Thyroid gland (tissue), 4 donors: ENCODE data around the gene ADORA2B. TPM values are rescaled to one million over a fixed set of nuclear protein-coding genes. Genes with fewer than 3 reads are reported as not detected.

Experiments
- DNase-seq, 2 donors: peaks; one replicate each; pipeline ENCODE4 v3.0.0-alpha.2; 2019
- H3K27ac ChIP-seq, 3 donors: fragments of 200-600 bp; sonication (generic); 1 replicate in 2 of 3; 2 replicates in 1 of 3; pipeline ENCODE4 v1.5.1; 2016 to 2019; ENCODE audit warnings: mild to moderate bottlenecking in 1 of 3, moderate library complexity in 1 of 3
- H3K27me3 ChIP-seq: fragments of 200-600 bp; sonication (generic); one replicate; pipeline ENCODE4 v1.5.1; 2019
- H3K36me3 ChIP-seq, 2 donors: fragments of 200-600 bp; sonication (generic); one replicate each; pipeline ENCODE4 v1.5.1; 2016 to 2019
- H3K4me1 ChIP-seq, 2 donors: fragments of 200-600 bp; sonication (generic); one replicate each; pipeline ENCODE4 v1.5.1; 2017 to 2019
- H3K4me3 ChIP-seq, 3 donors: fragments of 200-600 bp; sonication (generic); replicated peaks in 1 of 3; 1 replicate in 2 of 3; 2 replicates in 1 of 3; pipeline ENCODE4 v1.5.1; 2016; ENCODE audit warnings: mild to moderate bottlenecking in 1 of 3
- H3K9me3 ChIP-seq: fragments of 200-600 bp; sonication (generic); one replicate; pipeline ENCODE4 v1.5.1; 2017
- CTCF ChIP-seq, 6 experiments: fragments of 200-600 bp in 3 of 6; fragments of 450-650 bp in 3 of 6; sonication (generic) in 3 of 6; IDR thresholded peaks; one replicate each; pipeline ENCODE4 v1.5.1; 2016 to 2019; ENCODE audit warnings: antibody characterized with exemption in 6 of 6, mild to moderate bottlenecking in 2 of 6, inconsistent platforms in 1 of 6, moderate library complexity in 1 of 6
- POLR2A ChIP-seq, 2 donors: fragments of 450-650 bp; IDR thresholded peaks; one replicate each; pipeline ENCODE4 v1.6.1; 2017; ENCODE audit warnings: antibody characterized with exemption in 2 of 2, mild to moderate bottlenecking in 2 of 2, moderate library complexity in 1 of 2
- WGBS, 2 donors: methylation state at CpG; one replicate each; pipeline ENCODE4 v1.1.5; 2017; 5-methylcytosine and 5-hydroxymethylcytosine counted together
- intact Hi-C: fragments of 100-400 bp; cut with DNase I; formaldehyde crosslinking; loops from one replicate; pipeline ENCODE4 v1.15.1; 2023
- total RNA-seq, 4 donors: library from RNA; depleted of rRNA; stranded (reverse); fragments of >200 nt; gene quantifications; one replicate each; pipeline ENCODE4 v1.2.3, GENCODE V29; 2016

Gene ADORA2B
- total RNA-seq, 4 donors from 2014 or later: not detected

DNA sequence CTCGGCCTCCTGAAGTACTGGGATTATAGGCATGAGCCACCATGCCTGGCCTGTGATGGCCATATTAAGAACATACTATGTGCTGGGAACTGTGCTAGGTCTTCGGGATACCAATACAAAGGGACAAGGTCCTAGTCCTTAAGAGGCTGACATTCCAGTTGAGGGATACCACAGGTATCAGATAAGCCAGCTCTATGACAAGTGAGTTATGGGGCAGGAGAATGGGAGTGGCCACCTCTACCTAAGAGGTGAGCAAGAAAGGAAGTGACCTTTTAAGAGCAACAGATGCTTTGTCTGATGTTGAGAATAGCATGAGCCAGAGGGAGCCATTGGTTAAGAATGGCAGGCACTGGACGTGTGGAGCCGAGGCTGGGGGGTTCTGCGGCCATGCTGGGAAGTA, 27.0 kb downstream of the ADORA2B start:
- intact Hi-C loops: no loop called here
- DNase-seq: no peak
- TF ChIP-seq POLR2A (IDR thresholded peaks at IDR 0.05) (no peak), CTCF (IDR thresholded peaks at IDR 0.05) (no peak)
- 94 to 98% methylated on average over 5 of the region's 5 CpGs for whole genome bisulfite sequencing, 2 donors
- no peaks in the 10 kb centered on the region for H3K27me3 ChIP-seq
- peaks cover 0 to under 1% of the 10 kb centered on the region in 2 donors for H3K4me1 ChIP-seq
- no peak overlapping the region for H3K4me3 ChIP-seq
- H3K36me3 ChIP-seq: no peaks in the 10 kb centered on the region
- H3K9me3 ChIP-seq: no peaks in the 10 kb centered on the region
- no peak overlapping the region for H3K27ac ChIP-seq

DNA sequence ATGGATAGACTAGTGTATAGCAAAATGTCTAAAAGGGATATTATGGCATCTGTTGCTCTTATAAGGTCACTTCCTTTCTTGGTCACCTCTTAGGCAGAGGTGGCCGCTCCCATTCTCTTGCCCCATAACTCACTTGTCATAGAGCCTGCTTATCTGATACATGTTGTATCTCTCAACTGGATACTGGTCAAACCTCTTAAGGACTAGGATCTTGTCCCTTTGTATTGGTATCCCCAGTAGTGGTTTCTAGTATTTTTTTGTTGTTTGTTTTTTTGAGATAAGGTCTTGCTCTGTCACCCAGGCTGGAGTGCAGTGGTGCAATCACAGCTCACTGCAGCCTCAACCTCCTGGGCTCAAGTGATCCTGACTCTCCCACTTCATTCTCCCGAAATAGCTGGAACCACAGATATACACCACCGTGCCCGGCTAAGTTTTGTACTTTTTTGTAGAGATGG, 27.6 kb downstream of the ADORA2B start:
- intact Hi-C loops: no loop called here
- Histone ChIP-seq H3K36me3 (peaks cover 0 to 2% of the 10 kb centered on the region in 2 donors), H3K9me3 (no peaks in the 10 kb centered on the region), H3K27me3 (no peaks in the 10 kb centered on the region), H3K4me1 (no peaks in the 10 kb centered on the region), H3K4me3 (no peak overlapping the region), H3K27ac (no peak overlapping the region)
- DNase-seq: no peak
- TF ChIP-seq POLR2A (IDR thresholded peaks at IDR 0.05) (no peak), CTCF (IDR thresholded peaks at IDR 0.05) (no peak)
- 88 to 93% methylated on average over 4 of the region's 4 CpGs for WGBS, 2 donors

DNA sequence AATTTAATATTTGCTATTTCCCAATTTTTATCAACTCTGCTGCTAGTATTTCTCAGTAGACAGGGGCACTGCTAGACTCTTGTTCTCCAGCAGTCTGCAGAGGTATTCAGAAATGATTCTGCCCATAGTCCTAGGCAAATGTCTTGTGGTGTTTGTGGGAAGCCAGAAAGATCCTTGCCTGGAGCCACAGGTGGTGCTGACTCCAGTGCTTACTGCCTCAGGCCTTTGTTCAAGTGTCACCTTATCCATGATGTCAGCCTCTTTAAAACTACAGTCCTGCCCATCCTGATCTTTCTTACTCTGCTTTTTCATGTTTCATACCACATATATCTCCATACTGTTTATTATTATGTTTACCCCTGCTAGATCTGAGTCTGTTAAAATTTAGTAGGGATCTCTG, 28.1 kb downstream of the ADORA2B start:
- TF ChIP-seq POLR2A (IDR thresholded peaks at IDR 0.05) (no peak), CTCF (IDR thresholded peaks at IDR 0.05) (no peak)
- H3K9me3 ChIP-seq: no peaks in the 10 kb centered on the region
- peaks cover 0 to 7% of the 10 kb centered on the region in 2 donors for H3K36me3 ChIP-seq
- DNase-seq: no peak
- H3K27me3 ChIP-seq: no peaks in the 10 kb centered on the region
- H3K27ac ChIP-seq: no peak overlapping the region
- no peak overlapping the region for H3K4me3 ChIP-seq
- no peaks in the 10 kb centered on the region for H3K4me1 ChIP-seq
- intact Hi-C loops: no loop called here

DNA sequence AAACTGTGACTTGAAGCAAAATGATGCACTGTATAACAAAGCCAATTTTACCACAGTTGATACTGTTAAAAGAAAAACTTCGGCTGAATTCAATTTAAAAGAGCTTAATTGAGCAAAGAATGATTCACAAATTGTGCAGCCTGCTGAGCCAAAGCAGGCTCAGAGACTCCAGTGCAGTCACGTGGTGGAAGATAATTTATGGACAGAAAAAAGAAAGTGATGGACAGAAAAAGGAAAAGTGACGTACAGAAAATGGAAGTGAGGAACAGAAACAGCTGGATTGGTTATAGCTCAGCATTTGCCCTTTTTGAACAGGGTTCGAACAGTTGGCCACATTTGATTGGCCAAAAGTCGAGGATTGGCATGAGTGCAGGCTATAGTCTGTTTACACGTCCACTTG, 28.9 kb downstream of the ADORA2B start:
- Histone ChIP-seq H3K27me3 (no peaks in the 10 kb centered on the region), H3K4me1 (no peaks in the 10 kb centered on the region), H3K36me3 (peaks cover 0 to 8% of the 10 kb centered on the region in 2 donors), H3K4me3 (no peak overlapping the region), H3K27ac (no peak overlapping the region), H3K9me3 (no peaks in the 10 kb centered on the region)
- DNase-seq: no peak
- TF ChIP-seq CTCF (IDR thresholded peaks at IDR 0.05) (no peak), POLR2A (IDR thresholded peaks at IDR 0.05) (no peak)
- intact Hi-C loops: no loop called here
- 84 to 92% methylated on average over 6 of the region's 6 CpGs for WGBS, 2 donors

GRCh38 chr17:15977894-15978293, 33.0 kb downstream of the ADORA2B start:
- Histone ChIP-seq H3K36me3 (peaks cover 20 to 22% of the 10 kb centered on the region in 2 donors), H3K27ac (no peak overlapping the region), H3K4me1 (no peaks in the 10 kb centered on the region), H3K9me3 (no peaks in the 10 kb centered on the region), H3K4me3 (no peak overlapping the region), H3K27me3 (no peaks in the 10 kb centered on the region)
- WGBS, 2 donors: 99 to 100% methylated on average over 2 of the region's 2 CpGs
- DNase-seq: no peak
- intact Hi-C loops: no loop called here
- no peak for TF ChIP-seq CTCF (IDR thresholded peaks at IDR 0.05)
